GM18909 (cell line): ENCODE data around the gene ECHDC1.
A peak's percentile ranks its signal among the peaks of the same experiment; 100 is the strongest.

Experiments used
- ATAC-seq: cut with Tn5 transposase; IDR thresholded peaks from one replicate; pipeline ENCODE4 v1.9.1; 2021; ENCODE audit warnings: mild to moderate bottlenecking; ENCODE audit not compliant: unreplicated experiment, poor library complexity

ECHDC1 gene

DNA sequence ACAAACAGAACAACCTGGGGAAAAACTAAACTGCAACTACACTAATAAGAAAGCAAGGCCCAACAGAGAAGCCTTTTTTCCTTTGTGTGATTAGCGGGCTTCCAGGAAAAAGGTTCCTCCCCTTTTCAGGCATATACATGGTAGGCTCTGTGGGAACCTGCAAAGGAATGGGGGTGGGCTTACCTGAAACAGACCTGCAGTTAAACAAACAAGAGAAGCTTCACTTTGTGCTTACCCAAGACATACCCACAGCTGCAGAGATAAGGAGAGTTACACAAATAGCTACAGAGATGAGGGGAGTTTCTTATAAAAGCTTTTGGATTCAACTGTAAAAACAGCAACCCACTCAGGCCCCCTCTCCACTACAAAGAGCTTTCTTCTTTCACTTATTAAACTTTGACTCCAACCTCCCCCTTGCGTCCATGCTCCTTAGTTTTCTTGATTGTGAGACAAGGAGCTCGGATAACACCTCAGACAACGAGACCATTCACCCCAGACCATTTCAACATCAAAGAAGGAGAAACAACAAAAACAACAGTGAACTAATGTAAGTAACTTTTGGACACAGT lies 45.8 kb downstream of the ECHDC1 start:
- no peak for ATAC-seq

DNA sequence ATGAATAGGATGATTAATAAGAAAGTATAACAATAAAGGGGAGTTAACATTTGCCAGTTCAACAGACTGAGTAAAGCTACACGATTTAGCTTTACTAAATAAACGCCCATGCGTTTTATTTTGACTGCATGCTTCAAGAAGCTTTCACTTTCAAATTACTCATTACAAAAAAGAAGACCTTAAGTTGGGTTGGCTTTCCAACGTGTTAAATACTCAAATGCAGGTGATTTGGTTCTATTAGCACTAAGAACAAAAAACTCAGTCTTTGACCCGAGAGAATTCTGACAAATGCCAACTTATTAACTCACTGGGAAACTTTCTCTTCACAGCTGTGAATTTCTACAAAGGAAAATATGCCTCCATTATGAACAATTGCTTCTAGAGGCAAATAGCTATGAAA lies 51.9 kb downstream of the ECHDC1 start:
- peak; percentile 90 for ATAC-seq

DNA sequence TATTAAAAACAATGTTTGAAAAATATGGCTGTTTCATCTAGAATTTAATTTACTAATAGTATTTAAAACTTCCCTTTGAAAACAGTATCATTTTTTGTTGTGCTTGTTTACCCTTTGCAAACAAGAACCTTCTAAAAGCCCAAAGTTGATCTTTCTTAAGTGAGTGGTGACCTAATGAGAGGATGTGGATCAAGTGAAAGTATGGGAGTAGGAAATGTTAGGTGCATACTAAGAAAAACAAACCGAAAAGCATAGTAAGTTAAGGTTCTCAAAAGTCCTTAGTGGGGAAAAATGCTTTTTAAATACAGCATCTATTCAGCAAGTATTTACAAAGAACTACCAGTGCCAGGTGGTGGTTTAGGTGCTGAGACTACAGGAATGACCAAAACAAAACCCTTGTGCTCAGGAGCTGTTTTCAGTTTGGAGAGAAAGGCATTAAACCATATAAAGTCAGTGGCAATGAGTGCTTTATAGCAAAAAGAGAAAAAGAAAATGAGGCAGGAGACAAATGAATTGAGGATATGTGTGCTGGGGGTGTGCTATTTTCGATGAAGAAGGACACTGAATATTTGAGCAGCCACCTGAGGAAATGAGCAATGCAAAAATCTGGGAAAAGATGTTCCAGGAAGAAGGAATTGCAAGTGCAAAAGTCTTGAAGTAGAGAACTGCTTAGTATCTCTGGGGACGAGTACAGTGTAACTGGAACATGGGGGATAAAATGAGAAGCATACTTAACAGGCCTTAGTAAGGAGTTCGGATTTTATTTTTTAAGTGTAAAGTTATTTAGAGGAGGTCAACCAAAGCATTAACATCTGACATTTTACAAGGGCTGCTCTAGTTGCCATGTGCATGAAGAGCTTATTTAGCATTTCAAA lies 52.8 kb downstream of the ECHDC1 start:
- ATAC-seq, result peak; percentile 41

DNA sequence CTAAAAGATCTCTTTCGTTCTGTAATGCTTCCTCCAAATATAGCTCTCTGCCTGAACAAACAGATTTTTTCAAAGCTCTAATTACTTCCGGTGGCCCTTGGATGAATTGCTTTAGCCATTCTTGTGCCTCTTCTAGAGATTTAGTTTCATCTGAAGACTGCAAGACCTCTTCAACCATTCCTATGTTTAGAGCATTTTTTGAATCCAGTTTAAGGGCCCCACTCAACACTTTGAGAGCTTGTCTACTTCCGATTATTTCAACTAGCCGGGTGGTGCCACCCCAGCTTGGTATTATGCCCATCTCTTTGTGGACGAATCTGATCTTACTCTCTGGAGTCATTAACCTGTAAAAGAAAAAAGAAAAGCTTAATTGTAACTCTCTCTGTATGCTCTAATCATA lies 53.5 kb downstream of the ECHDC1 start:
- ATAC-seq, result no peak

DNA sequence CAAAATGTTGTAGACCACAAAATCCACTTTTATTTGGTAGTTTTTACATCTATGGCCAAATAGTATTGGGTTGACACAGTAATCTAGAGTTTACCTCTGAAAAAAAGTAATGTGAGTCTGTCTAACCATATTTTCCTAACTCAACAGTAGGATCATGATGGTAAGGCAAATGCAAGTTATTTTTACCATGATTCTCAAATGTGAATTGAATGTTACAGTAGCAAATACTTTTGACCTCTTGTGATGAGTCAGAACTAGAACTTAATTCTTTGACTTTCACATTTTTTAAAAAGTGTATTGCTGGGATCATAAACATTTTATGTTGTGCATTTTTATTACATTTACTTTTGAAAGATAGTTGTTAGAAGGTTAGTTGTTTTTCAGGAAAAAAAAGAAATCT lies 54.7 kb downstream of the ECHDC1 start:
- no peak for ATAC-seq

DNA sequence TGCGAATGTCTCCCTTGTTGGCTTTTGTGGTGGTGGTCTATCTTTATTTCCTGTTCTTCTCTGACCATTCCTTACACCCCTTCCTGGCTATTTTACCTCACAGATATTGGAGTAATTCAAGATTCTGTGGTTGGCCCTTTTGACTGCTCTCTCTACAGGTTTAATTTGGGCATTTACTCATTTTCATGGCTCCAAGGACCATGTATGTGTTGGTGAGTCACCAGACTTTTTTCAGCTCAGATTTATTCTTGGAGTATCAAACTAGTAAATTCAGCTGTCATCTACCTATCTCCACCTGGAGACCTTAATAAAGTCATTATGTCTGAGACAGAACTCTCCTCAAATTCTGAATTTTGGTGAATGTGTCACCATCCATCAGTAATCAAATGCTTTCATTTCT lies 61.2 kb downstream of the ECHDC1 start:
- ATAC-seq, result no peak

DNA sequence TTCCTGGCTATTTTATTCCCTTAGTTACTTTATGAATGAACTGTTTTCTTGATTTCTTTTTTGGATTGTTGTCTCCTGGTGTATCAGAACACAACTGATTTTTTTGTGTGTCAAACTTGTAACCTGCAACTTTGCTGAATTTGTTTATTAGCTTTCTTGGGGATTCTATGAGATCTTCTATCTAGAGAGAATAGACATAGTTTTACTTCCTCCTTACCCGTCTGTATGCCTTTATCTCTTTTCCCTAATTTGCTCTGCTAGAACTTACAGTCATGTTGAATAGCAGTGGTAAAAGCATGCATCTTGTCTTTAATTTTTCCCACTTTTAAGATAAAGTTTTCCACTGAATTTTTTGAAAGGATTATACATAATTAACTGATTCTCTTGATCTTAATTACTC lies 63.6 kb downstream of the ECHDC1 start:
- no peak for ATAC-seq

DNA sequence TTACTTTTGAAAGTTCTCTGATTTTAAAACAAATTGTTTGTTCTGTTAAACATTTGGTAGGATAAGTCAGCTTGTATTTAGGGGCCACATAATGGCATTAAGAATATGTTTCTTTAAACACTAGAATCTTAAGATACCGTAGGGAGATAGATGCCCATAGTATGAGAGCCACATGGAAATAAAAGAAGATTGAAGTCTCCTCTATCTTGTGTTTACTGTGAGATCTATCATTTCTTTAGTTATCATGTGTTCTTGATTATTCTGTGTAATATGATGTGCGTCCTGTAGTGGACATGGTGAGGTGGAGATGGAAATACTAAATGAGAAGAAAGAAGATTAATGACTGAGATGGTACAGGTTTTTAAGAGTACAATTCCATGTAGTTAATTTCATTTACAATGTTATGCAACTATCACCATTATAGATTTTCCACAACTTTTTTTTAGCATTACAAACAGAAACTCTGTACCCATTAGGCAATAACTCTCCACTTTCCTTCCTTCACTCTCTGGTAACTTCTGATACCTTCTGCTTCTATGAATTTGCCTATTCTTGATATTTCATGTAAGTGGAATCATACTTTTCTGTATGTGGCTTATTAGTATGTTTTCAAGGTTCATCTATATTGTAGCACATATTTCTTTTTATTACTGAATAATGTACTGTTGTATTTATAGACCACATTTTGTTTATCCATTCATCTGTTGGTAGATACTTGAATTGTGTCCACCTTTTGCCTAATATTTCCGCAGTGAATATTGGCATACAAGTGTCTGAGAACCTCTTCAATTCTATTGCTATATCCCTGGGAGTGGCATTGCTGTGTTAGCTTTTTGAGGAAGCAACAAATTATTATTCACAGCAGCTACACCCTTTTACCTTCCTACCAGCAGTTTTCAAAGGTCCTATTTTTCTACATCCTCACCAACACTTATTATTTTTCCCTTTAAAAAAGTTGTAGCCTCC lies 65.2 kb downstream of the ECHDC1 start:
- no peak for ATAC-seq

DNA sequence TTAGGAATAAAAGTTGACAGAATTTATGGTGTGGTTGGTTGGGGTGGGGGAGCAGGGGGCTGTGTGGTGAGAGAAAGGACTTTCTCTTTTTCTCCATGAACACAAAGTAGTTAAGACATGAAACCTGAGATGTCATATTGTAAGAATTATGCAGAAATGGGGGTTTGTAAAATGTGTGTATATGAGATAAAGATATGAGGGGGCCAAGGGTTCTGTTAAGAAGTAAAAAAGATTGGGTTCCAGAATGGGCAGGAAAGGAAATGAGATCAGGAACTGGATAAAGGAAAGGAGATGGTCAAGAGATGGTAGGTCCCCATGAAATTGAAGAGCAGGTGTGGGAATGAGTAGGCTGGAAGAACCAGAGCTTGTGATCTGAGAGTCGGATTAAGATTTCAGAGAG lies 67.1 kb downstream of the ECHDC1 start:
- no peak for ATAC-seq

DNA sequence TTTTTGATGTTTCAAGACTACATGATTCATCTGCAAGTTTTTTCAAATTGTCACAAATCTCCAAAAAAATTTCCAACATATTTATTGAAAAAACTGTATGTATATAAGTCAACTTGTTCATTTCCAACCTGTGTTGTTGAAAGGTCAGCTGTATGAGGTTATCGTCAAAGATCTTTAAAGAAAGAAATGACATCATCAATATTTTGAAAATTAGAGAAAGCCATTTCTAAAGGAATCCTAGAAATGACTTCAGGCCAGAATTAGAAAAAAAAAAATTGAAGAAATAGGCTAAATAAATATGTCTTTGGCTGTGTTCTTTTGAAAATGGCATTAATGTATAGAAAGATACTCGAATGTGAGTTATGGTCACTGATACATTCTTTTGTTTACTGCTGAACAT lies 69.9 kb downstream of the ECHDC1 start:
- ATAC-seq, result no peak

DNA sequence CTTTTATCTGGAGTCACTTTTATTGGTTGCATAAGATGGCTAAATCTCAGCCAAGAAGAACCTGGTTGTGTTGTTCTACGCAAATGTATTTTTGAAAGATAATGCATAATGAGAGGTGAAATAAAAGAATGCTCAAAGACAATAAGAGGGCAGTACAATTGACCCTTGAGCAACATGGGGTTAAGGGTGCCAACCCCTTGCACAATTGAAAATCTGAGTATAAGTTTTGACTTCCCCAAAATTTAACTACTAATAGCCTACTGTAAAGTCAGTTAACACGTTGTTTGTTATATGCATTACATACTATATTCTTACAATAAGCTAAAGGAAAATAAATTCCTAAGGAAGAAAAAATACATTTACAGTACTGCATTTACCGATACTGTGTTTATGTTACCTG lies 70.8 kb downstream of the ECHDC1 start:
- no peak for ATAC-seq

DNA sequence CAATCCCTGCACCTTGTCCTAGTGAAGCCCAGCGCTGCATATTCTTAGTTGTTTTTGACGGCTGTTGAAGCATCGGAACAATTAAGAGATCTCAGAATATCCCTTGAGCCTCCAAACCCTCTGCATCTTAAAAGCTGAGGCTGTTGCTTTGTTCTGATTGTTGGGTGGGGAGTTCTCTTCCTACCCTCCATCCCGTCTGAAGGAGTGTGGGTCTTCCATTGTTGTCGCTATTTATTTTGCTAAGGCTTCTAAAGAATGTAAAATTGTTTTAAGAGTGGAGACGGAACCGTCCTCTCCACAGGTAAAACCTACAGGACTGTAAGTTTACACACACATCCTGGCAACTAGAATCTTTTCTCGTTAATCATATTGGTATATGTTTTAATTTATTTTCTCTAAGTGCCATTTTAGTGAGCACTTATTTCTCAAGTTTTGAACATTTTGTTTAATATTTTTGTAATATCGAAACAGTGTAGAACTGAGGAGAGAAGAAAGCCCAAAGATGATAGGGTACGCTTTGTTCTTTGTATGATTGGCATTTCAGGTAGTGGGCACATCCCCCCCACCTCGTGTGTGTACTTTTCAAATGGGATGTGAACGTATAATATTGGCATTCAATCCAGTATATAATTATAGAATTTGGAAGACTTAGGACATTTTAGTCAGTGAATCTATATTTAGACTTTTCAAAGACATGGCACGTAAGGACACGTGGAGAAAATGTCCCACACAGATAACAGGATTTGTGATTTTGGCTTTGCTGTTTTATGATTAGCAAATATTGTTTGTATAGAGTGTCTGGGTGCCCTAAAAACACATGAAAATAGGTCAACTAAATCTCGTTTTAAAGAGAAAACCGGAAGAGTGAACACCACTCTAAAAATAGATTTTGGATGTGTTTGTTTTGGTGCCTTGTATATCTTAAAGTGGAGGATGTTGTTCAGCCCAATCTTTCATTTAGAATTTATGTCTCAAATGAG lies 75.5 kb downstream of the ECHDC1 start:
- ATAC-seq, result peak; percentile 1

DNA sequence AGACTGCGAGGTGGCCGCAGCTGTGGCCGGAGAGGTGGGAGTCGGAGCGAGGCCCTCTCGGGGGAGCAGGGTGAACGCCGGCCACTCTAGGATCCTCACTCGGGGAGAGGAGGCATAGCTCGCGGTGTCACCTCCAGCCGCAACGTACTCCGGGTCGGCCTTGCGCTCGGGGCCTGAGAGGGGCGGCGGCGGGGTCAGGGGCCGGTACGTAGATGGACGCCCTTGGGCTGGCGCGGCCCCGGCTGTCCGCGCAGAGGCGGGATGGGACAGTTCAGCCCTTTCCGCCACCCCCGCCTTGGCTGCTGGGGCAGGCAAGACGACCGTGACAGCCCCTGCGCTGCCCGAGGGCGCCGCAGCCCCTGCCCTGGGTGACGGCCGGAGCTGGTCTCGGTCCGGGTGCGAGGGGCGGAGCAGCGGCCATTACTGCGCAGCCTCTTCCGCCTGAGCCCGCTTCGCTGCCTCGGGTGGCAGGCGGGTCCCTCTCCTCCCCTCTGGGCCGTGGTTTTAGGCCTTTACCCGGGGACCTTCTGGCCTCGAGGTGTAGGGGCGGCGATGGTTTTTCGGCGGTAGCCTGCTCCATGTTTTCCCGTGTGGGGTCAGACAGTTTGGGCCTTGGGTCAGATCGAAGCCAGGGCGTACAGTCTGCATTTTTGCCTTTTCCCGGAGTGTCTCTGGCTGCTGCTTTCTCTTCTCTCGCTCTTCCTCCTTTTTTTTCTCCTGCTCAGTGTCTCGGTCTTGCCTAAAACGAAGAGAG lies 76.3 kb downstream of the ECHDC1 start:
- peak; percentile 79 for ATAC-seq

DNA sequence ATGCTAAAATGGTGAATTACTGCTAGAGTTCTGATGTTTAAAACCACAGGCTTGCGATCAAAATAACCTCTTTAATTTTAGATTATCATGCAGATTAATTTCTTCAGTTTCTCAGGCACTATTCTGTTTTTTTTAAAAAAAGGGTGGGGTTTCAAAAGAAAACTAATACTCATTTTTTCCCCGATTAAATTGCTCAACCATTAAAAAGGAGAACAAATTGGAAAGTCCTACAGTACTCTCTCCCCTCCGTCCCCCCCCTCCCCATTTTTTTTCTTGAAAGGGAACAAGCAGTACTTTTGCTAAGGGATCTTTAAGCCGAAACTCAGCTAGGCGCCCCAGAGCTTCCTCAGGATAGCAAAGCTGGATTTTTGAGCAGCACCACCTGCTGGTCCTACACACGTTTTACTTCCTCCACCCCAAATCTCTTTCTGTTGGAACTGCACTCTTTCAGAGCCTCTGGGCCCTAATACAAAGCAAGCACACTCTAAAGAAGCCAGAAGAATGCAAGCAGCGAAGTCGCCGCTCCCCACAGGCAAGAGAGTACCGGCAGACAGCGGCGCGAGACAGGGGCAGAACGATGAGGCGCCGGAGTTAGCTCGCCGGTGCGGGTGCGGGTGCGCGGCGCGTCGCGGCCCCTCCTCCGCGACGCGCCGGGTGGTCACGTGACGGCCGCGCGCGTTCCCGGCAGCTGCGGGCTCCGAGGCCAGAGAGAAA lies 77.1 kb downstream of the ECHDC1 start, which contains the start of gene RNF146:
Gene RNF146, plus strand, starts transcription at position 687 of the 714 bp plus-strand sequence. CDS start 13,475 bp downstream, outside the sequence.
- ATAC-seq, result peak; percentile 83

DNA sequence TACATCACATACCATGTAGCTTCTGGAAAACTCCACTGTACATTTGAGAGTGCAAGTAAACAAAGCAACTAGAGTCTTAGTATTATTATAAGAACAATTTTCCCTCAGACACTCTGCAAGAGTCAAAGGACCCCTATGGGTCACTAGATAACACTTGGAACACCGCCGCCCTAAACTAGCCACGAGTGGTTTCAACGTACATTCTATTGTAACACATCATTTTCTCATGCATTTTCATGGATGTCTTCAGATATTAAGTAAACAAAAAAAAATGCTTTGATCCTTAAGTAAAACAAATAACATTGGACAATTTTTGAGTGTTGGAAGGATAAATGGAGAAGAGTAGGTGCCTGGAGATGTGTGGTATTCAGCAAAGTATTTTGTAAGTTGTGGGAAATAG lies 79.9 kb downstream of the ECHDC1 start:
- ATAC-seq, result no peak

DNA sequence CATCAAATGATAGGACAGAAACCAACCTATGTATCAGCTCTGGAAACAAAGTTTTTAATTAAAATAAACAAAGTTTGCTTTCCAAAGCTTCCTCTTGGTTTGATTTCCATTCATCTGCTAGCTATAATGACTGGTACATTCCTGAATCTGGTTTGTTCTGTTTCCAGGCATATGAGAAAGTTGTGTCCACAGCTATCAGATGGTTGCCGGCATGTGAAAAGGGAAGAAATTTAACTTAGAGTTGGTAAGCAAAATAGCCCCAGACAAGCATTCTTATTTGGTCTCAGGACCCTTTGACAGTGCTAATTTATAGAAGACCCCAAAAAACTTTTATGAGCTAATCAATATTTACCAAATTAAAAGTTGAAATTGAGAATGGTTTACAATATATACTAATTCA lies 80.5 kb downstream of the ECHDC1 start:
- ATAC-seq, result no peak

DNA sequence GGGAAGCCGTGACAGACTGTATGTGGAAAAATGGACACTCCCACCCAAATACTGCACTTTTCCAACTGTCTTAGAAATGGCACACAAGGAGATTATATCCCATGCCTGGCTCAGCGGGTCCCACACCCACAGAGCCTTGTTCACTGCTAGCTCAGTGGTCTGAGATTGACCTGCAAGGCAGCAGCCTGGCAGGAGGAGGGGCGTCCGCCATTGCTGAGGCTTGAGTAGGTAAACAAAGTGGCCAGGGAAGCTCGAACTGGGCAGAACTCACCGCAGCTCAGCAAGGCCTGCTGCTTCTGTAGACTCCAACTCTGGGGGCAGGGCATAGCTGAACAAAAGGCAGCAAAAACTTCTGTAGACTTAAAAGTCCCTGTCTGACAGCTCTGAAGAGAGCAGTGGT lies 88.1 kb downstream of the ECHDC1 start:
- no peak for ATAC-seq

DNA sequence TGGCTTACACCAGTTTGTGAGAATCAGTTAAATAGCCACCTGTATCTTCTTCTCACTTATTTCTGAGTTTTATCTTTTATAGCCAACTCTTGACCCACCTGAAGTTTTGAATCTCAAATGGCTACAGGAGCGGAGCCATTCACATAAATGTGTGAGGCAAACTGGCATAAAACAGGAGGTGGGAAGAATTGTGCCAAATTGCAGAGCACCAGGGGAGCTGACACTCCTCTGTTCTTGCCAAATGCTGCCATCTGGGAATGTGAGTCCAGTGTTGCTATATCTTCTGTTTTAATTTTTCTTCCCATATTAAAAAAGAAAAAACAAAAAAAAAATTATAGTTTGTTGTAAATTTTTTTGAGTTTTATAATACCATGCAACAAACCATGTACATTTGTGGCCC lies 93.8 kb downstream of the ECHDC1 start:
- ATAC-seq, result no peak
